Activated CD4-positive, CD25-positive, alpha-beta regulatory T cell treated with anti-CD3 and anti-CD28 coated beads, Interleukin-2, amount 50 U/mL, for 72 hours (primary cell): Measurements from ENCODE around the gene WDR88.
"Not testable (repeated sequence)": the region's sequence is repeated elsewhere in the genome, so short reads cannot be mapped to it uniquely, and the experiment has no call there.

Source experiments
- DNase-seq: peaks from one replicate; pipeline ENCODE4 v3.0.0; 2021

Gene WDR88

GRCh38 chr19:33174186-33174585 lies 42.3 kb downstream of the WDR88 start:
- DNase-seq: no peak

GRCh38 chr19:33175156-33175782 lies 43.4 kb downstream of the WDR88 start:
- DNase-seq: no peak

GRCh38 chr19:33175886-33176669 lies 44.2 kb downstream of the WDR88 start:
- no peak for DNase-seq

- peak; percentile 96 for DNase-seq
These were observed 44.9 kb downstream of the WDR88 start for GRCh38 chr19:33176670-33177416.

- DNase-seq: no peak
These were observed 45.6 kb downstream of the WDR88 start for GRCh38 chr19:33177417-33177979.

GRCh38 chr19:33186431-33187182 lies 54.7 kb downstream of the WDR88 start:
- no peak for DNase-seq

- DNase-seq: no peak
These were observed 55.2 kb downstream of the WDR88 start for GRCh38 chr19:33187183-33187540.

- DNase-seq: no peak
These were observed 57.5 kb downstream of the WDR88 start for GRCh38 chr19:33189453-33189852.

GRCh38 chr19:33191092-33191491 lies 59.2 kb downstream of the WDR88 start:
- not testable (repeated sequence) for DNase-seq

GRCh38 chr19:33191501-33191900 lies 59.6 kb downstream of the WDR88 start:
- no peak for DNase-seq

- DNase-seq: no peak
These were observed 60.1 kb downstream of the WDR88 start for GRCh38 chr19:33192010-33192409.

GRCh38 chr19:33193269-33193864 lies 61.5 kb downstream of the WDR88 start:
- no peak for DNase-seq

- no peak for DNase-seq
These were observed 62.0 kb downstream of the WDR88 start, which contains the start of gene LRP3 for GRCh38 chr19:33193865-33194362. Gene LRP3, plus strand, starts transcription at chr19:33194330. Its CDS starts 456 bp downstream, at chr19:33194786.

GRCh38 chr19:33194532-33194885 lies 62.6 kb downstream of the WDR88 start:
- DNase-seq: no peak

GRCh38 chr19:33194886-33195644 lies 63.2 kb downstream of the WDR88 start:
- no peak for DNase-seq

GRCh38 chr19:33195645-33196347 lies 63.9 kb downstream of the WDR88 start:
- DNase-seq: no peak

GRCh38 chr19:33196446-33197193 lies 64.7 kb downstream of the WDR88 start:
- DNase-seq: no peak

- no peak for DNase-seq
These were observed 65.7 kb downstream of the WDR88 start for GRCh38 chr19:33197591-33198000.

GRCh38 chr19:33198169-33198568 lies 66.3 kb downstream of the WDR88 start:
- no peak for DNase-seq
